ENCODE measurements around the gene CAMK2N1. TPM values are rescaled to one million over a fixed set of nuclear protein-coding genes. Genes with fewer than 3 reads are reported as not detected.
"Not testable (repeated sequence)": the region's sequence is repeated elsewhere in the genome, so short reads cannot be mapped to it uniquely, and the experiment has no call there.

CAMK2N1 gene
- polyA plus RNA-seq, 1 experiment: 23.5 TPM

DNA sequence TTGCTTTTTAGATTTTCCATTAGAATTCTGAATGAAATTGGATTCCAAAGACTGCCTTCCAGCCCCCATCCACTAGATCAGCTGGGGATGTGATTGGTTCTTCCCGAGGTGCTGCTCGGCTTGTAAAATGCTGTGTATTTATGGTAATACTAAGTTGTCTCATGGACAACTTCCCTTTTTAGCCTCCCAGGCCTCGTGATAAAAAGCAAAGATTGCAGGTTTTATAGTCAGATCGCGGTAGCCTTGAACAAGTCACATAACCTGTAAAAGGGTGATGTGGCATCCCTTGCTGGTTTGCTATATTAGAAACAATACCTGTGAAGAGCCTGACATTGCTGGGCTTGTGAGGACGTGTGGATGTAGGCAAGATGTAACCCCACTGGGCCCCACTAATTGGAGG is 11.5 kb upstream of the CAMK2N1 start:
- H3K4me3 ChIP-seq (ENCODE audit: low read depth, low read length): no peak overlapping the region
- POLR2A ChIA-PET: no interaction called here
- TF ChIP-seq, protein P1, sequence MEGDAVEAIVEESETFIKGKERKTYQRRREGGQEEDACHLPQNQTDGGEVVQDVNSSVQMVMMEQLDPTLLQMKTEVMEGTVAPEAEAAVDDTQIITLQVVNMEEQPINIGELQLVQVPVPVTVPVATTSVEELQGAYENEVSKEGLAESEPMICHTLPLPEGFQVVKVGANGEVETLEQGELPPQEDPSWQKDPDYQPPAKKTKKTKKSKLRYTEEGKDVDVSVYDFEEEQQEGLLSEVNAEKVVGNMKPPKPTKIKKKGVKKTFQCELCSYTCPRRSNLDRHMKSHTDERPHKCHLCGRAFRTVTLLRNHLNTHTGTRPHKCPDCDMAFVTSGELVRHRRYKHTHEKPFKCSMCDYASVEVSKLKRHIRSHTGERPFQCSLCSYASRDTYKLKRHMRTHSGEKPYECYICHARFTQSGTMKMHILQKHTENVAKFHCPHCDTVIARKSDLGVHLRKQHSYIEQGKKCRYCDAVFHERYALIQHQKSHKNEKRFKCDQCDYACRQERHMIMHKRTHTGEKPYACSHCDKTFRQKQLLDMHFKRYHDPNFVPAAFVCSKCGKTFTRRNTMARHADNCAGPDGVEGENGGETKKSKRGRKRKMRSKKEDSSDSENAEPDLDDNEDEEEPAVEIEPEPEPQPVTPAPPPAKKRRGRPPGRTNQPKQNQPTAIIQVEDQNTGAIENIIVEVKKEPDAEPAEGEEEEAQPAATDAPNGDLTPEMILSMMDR (IDR thresholded peaks at IDR 0.05; ENCODE audit: insufficient read depth, low read depth, low read length): no peak
- H3K36me3 ChIP-seq (ENCODE audit: control insufficient read depth, insufficient read depth, low read length): peaks cover 22% of the 10 kb centered on the region
- CTCF ChIA-PET: interaction anchor here (0.6 to 8.7 kb wide), 2 partner anchors 134 to 378 kb away, joined by 3 to 111 read pairs; partner anchors contain the start of gene PLA2G2D
- no peaks in the 10 kb centered on the region for H3K27me3 ChIP-seq (ENCODE audit: control insufficient read depth, insufficient read depth, low read length)
- no peak for DNase-seq (ENCODE audit: low read depth)

DNA sequence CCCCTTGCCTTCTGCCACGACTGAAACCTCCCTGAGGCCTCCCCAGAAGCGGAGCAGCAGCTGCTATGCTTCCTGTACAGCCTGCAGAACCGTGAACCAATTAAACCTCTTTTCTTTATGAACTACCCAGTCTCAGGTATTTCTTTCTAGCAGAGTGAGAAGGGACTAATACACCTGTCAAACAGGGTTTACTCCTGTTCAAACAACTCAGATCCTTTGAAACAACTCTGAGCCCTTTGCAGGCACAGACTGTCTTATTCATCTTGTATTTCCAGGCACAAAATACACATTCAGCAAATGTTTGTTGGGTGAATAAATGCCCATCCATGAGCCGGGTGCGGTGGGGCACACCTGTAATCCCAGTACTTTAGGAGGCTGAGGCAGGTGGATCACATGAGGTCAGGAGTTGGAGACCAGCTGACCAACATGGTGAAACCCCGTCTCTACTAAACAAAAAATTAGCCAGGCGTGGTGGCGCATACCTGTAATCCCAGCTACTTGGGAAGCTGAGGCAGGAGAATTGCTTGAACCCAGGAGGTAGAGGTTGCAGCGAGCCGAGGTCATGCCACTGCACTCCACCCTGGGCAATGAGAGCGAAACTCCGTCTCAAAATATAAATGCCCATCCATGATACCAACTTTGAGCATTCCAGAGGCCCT is 10.8 kb upstream of the CAMK2N1 start:
- H3K27me3 ChIP-seq (ENCODE audit: control insufficient read depth, insufficient read depth, low read length); POLR2A ChIA-PET; H3K4me3 ChIP-seq (ENCODE audit: low read depth, low read length); DNase-seq (ENCODE audit: low read depth): not testable (repeated sequence)
- peaks cover 22% of the 10 kb centered on the region for H3K36me3 ChIP-seq (ENCODE audit: control insufficient read depth, insufficient read depth, low read length)
- CTCF ChIA-PET: interaction anchor here (8.7 kb wide), 1 partner anchor 134 kb away, joined by 111 read pairs; no protein-coding TSS in a partner anchor

DNA sequence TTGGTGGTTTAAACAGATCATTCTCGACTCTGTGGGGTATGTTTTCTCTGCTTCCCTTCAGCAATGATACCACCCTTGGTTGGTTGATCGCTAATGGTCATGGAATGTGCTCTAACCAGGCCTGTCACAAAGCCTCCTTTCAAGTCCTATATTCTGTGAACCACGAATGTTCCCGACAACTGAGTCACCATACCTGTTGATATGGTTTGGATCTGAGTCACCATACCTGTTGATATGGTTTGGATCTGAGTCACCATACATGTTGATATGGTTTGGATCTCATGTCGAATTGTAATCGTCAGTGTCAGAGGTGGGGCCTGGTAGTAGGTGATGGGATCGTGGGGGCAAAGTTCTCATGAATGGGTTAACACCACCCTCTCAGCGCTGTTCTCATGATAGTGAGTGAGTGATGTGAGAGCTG is 10.2 kb upstream of the CAMK2N1 start:
- ChIA-PET POLR2A (no interaction called here), CTCF (interaction anchor here (1.3 to 8.7 kb wide), 2 partner anchors 133 to 281 kb away, joined by 3 to 111 read pairs; no protein-coding TSS in a partner anchor)
- H3K27me3 ChIP-seq (ENCODE audit: control insufficient read depth, insufficient read depth, low read length): no peaks in the 10 kb centered on the region
- peaks cover 17% of the 10 kb centered on the region for H3K36me3 ChIP-seq (ENCODE audit: control insufficient read depth, insufficient read depth, low read length)
- no peak for DNase-seq (ENCODE audit: low read depth)
- H3K4me3 ChIP-seq (ENCODE audit: low read depth, low read length): no peak overlapping the region
- TF ChIP-seq, protein P1 (IDR thresholded peaks at IDR 0.05; ENCODE audit: insufficient read depth, low read depth, low read length): no peak

DNA sequence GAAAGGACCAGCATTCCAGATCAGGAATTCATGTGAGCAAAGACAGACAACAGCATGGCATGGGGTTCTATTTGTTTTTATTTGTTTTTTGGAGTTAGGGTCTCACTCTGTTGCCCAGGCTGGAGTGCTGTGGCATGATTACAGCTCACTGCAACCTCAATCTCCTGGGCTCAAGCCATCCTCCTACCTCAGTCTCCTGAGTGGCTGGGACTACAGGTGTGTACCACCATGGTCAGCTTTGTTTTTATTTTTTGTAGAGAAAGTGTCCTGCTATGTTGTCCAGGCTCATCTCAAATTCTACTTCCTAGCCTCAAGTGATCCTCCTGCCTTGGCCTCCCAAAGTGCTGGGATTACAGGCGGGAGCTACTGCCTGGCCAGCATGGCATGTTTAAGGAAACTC is 9.7 kb upstream of the CAMK2N1 start:
- CTCF ChIA-PET: interaction anchor here (0.8 to 8.7 kb wide), 11 partner anchors 11 to 283 kb away, joined by 3 to 111 read pairs (median 8); no protein-coding TSS in a partner anchor
- POLR2A ChIA-PET: no interaction called here
- TF ChIP-seq, protein P1 (IDR thresholded peaks at IDR 0.05; ENCODE audit: insufficient read depth, low read depth, low read length): no peak
- Histone ChIP-seq H3K4me3 (ENCODE audit: low read depth, low read length) (no peak overlapping the region), H3K36me3 (ENCODE audit: control insufficient read depth, insufficient read depth, low read length) (peaks cover 12% of the 10 kb centered on the region), H3K27me3 (ENCODE audit: control insufficient read depth, insufficient read depth, low read length) (no peaks in the 10 kb centered on the region)
- DNase-seq (ENCODE audit: low read depth): no peak

DNA sequence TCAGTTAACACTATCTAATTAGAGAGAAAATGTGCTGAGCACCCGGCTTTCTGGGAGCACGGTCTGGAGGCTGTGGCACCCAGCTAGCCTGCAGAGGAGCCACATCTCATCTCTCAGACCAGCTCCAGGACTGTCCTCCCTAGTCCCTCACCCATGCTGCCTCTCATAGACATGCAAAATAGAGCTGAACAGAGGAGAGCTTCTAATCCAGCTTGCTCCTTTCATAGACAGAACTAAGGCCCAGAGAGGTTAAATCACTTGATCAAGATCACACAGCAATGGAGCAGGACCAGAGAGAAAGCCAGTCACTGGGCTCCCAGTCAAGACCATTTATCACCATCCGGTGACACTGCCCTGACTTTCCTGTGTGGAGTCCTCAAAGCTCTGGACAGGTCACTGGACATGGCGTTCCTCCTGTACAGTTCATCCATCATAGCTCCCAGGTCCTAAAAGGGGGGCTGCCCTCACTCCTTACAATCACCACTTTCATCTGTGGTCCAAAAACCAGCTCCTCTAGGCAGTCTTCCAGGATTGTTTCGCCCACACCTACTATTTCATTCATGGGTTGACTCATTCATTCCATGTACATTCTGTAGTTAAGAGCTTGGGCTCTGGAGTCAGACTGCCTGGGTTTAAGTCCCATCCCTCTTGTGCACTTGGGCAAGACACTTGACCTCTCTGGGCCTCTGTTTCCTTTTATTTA is 8.8 kb upstream of the CAMK2N1 start:
- POLR2A ChIA-PET: interaction anchor here (0.5 to 0.6 kb wide), 2 partner anchors 12 to 113 kb away, joined by 3 to 4 read pairs; no protein-coding TSS in a partner anchor
- TF ChIP-seq, protein P1 (IDR thresholded peaks at IDR 0.05; ENCODE audit: insufficient read depth, low read depth, low read length): no peak
- Histone ChIP-seq H3K27me3 (ENCODE audit: control insufficient read depth, insufficient read depth, low read length) (0 out of 2 replicates have a peak, but pooled peaks cover 2% of the 10 kb centered on the region), H3K4me3 (ENCODE audit: low read depth, low read length) (no peak overlapping the region), H3K36me3 (ENCODE audit: control insufficient read depth, insufficient read depth, low read length) (peaks cover 4% of the 10 kb centered on the region)
- DNase-seq (ENCODE audit: low read depth): peak; percentile 85
- CTCF ChIA-PET: interaction anchor here (0.6 to 8.7 kb wide), 40 partner anchors 8 to 302 kb away, joined by 3 to 111 read pairs (median 6); partner anchors contain the start of genes CAMK2N1 and MUL1
